Aorta (tissue), 5 donors: ENCODE results near the gene DUSP14. TPM values are rescaled to one million over a fixed set of nuclear protein-coding genes. Genes with fewer than 3 reads are reported as not detected.
"Not testable (repeated sequence)": the region's sequence is repeated elsewhere in the genome, so short reads cannot be mapped to it uniquely, and the experiment has no call there.

Experiments
- ATAC-seq: fragments of 200-7000 bp; cut with Tn5 transposase; one replicate; pipeline ENCODE4 v1.9.1; 2022; ENCODE audit warnings: moderate library complexity; ENCODE audit not compliant: low FRiP score
- DNase-seq, 2 donors: peaks; one replicate each; pipeline ENCODE4 v3.0.0-alpha.2; 2020
- H3K27ac ChIP-seq, 2 donors: one replicate each; pipeline ENCODE4 v1.5.1; 2013; ENCODE audit warnings: low read length in 2 of 2, mild to moderate bottlenecking in 2 of 2, moderate library complexity in 2 of 2, control low read depth in 1 of 2, inconsistent platforms in 1 of 2, low read depth in 1 of 2
- H3K27me3 ChIP-seq, 2 donors: one replicate each; pipeline ENCODE4 v1.6.1; 2013; ENCODE audit warnings: control low read depth in 1 of 2, low read length in 1 of 2, mild to moderate bottlenecking in 1 of 2, moderate library complexity in 1 of 2; ENCODE audit not compliant: insufficient read depth in 2 of 2, control insufficient read depth in 1 of 2
- H3K36me3 ChIP-seq, 2 donors: one replicate each; pipeline ENCODE4 v1.6.1; 2013; ENCODE audit warnings: control low read depth in 1 of 2, low read length in 1 of 2, mild to moderate bottlenecking in 1 of 2; ENCODE audit not compliant: insufficient read depth in 2 of 2, control insufficient read depth in 1 of 2
- H3K4me1 ChIP-seq, 2 donors: one replicate each; pipeline ENCODE4 v1.6.1; 2013; ENCODE audit warnings: low read length in 2 of 2, control low read depth in 1 of 2, mild to moderate bottlenecking in 1 of 2, moderate library complexity in 1 of 2; ENCODE audit not compliant: insufficient read depth in 2 of 2, control insufficient read depth in 1 of 2
- H3K4me3 ChIP-seq, 2 donors: one replicate each; pipeline ENCODE4 v1.5.1; 2013; ENCODE audit warnings: low read length in 2 of 2, control low read depth in 1 of 2, mild to moderate bottlenecking in 1 of 2
- H3K9me3 ChIP-seq: one replicate; pipeline ENCODE4 v1.6.1; 2013; ENCODE audit warnings: mild to moderate bottlenecking, low read length; ENCODE audit not compliant: control insufficient read depth
- WGBS, 2 donors: extraction: QIAGEN DNeasy Blood & Tissue Kit; methylation state at CpG; one replicate each; pipeline ENCODE4 v1.1.7; 2013; 5-methylcytosine and 5-hydroxymethylcytosine counted together
- intact Hi-C, 2 donors: fragments of 100-400 bp; cut with DNase I; formaldehyde crosslinking; loops; one replicate each; pipeline versions ENCODE4 v1.14.2 to v1.15.0; 2022
- long read RNA-seq, 2 donors: library from polyadenylated mRNA; unstranded; transcript quantifications; one replicate each; pipeline ENCODE4 v2.0.0, GENCODE V29; 2020 to 2021
- polyA plus RNA-seq, 2 donors: library from polyadenylated mRNA; stranded (reverse); fragments of 200-250 nt; gene quantifications; one replicate each; pipeline ENCODE4 v1.2.3, GENCODE V29; 2013
- total RNA-seq, 2 donors: library from RNA; stranded (reverse); fragmentation: NEBNext Ultra II Directional; extraction: Animal tissue kit (Norgen Biotek cat#: 25700); gene quantifications; one replicate each; pipeline ENCODE4 v1.2.1, GENCODE V29; 2021
- donor health status: healthy with polysubstance abuse.
- donor health status: Bipolar disorder and iron deficiency.
- donor health status: DM: no; HTN: no; CAD: no.
- donor health status: DM: no; HTN: no; CAD: no.
- donor health status: DM: yes; HTN: yes; CAD: no.

Gene DUSP14, protein sequence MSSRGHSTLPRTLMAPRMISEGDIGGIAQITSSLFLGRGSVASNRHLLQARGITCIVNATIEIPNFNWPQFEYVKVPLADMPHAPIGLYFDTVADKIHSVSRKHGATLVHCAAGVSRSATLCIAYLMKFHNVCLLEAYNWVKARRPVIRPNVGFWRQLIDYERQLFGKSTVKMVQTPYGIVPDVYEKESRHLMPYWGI
- 1 to 10 TPM; 9.2 to 9.7 TPM for total RNA-seq
- 1 to 10 TPM; 3.8 to 6.4 TPM for polyA plus RNA-seq
- long read RNA-seq, donor 1, transcript DUSP14-206 (3 exons, 1,537 nt) = major isoform, 54 of 57 reads
- long read RNA-seq, donor 1, partial matches to known transcripts = 0 of 57 reads
- long read RNA-seq, donor 1, other reads (novel, unspliced or antisense) = 2 of 57 reads
- long read RNA-seq, donor 2, transcript DUSP14-206 (3 exons, 1,537 nt) = major isoform, 12 of 13 reads
- long read RNA-seq, donor 2, partial matches to known transcripts = 0 of 13 reads
- long read RNA-seq, donor 2, other reads (novel, unspliced or antisense) = 1 of 13 reads

DNA sequence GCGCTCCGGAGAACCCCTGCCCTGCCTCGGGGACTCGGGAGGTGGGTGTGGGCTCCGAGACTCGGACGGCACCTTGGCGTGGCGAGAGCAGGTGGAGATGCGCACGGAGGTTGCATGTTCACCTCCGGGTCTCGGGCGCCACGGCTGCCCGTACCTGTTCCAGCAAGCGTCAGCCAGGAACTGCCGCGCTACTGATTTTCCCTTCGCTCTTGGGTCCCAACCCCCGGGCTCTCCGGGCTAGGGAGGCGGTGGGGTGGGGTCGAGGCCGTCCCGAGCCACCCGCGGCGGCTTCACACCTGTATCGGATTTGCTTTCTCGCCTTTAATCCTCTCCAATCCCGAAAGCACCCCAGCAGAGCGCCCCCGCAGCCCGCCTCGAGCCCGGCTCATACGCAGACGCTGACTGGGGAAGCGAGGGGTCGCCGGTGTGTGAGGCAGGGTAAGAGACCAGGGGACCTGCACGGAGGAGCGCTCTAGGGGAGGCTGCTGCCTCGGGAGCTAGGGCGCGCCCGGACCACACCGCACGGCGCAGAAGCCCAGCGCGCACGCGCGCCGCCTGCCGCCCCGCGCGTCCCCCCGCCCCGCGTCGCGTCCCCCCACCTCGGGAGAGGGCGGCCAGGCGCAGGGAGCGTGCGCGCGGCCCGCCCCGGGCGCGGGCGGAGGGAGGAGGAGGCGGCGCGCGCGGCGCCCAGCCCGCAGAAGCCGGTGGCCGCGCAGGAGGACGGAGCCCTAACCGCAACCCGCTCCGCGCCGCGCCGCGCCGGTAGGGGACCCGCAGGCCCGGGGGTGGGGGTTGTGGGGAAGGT lies at the start of gene DUSP14:
DUSP14 (plus strand) TSS at position 695 of the 805 bp plus-strand sequence. CDS start 22,382 bp downstream, outside the sequence.
- ATAC-seq = peak; percentile 91
- peak; percentile 77 to 94 for DNase-seq
- 0 to 1% methylated on average over 43 to 100 of the region's 100 CpGs for WGBS, 2 donors
- Histone ChIP-seq H3K27ac (peak within 1 kb of the TSS in 1 of 2 donors; percentile 58), H3K36me3 (no peaks in the 10 kb centered on the region), H3K4me1 (peaks cover 0 to 2% of the 10 kb centered on the region in 2 donors), H3K27me3 (no peaks in the 10 kb centered on the region), H3K4me3 (peak within 1 kb of the TSS; percentile 70 to 92), H3K9me3 (no peaks in the 10 kb centered on the region)
- intact Hi-C loops = loop anchor here (2.0 to 5.0 kb wide), 2 partner anchors 82 to 119 kb away; partner anchors contain the start of genes ACACA (in 2 of the 2), TADA2A (in 2 of the 2) and SYNRG (in 1 of the 2)

DNA sequence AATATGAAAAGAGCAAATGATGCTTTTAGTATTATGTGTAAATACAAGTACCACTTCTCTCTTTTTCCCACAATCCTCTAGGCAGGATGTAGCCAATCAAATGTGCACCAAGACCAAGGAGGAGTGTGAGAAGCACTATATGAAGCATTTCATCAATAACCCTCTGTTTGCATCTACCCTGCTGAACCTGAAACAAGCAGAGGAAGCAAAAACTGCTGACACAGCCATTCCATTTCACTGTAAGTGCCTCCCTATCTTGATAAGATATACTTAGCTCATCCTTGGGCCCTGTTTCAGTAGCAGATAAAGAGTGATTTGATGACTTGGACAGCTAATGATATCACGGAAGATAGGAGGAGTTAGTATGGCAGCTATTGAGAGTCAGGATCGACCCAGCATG lies 49.3 kb upstream of the DUSP14 start:
- no peaks in the 10 kb centered on the region for H3K4me1 ChIP-seq
- intact Hi-C loops = no loop called here
- DNase-seq (no peak), ATAC-seq (no peak)
- H3K9me3 ChIP-seq = no peaks in the 10 kb centered on the region
- H3K36me3 ChIP-seq = peaks cover 2 to 11% of the 10 kb centered on the region in 2 donors
- H3K27ac ChIP-seq = no peak overlapping the region
- H3K4me3 ChIP-seq = no peak overlapping the region
- H3K27me3 ChIP-seq = no peaks in the 10 kb centered on the region
- WGBS, 2 donors = 93 to 98% methylated on average over 2 of the region's 2 CpGs

DNA sequence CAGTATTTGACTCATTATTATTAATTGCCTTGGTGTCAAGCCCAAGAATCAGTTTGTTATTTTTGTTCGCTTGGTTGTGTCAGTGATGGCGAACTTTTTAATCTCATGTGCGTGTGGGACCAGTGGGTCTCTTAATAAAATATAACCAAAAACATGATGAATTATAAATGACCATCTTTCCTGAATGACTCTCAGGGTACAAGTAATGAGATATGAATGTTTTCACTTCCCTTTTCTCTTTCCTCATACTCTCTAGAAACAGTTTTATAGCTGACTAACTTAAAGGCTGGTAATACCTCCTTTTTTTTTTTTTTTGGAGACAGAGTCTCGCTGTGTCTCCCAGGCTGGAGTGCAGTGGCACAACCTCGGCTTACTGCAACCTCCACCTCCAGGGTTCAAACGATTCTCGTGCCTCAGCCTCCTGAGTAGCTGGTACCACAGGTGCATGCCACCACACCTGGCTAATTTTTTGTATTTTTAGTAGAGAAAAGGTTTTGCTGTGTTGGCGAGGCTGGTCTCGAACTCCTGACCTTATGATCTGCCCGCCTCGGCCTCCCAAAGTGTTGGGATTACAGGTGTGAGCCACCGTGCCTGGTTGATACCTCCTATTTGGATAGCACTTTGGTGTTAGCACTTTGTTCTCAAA lies 48.2 kb upstream of the DUSP14 start:
- H3K36me3 ChIP-seq = peaks cover 2 to 11% of the 10 kb centered on the region in 2 donors
- H3K27ac ChIP-seq, H3K27me3 ChIP-seq, intact Hi-C loops, H3K4me1 ChIP-seq, H3K4me3 ChIP-seq, H3K9me3 ChIP-seq, DNase-seq, ATAC-seq: not testable (repeated sequence)
- WGBS, 2 donors = 89 to 90% methylated on average over 12 of the region's 12 CpGs

DNA sequence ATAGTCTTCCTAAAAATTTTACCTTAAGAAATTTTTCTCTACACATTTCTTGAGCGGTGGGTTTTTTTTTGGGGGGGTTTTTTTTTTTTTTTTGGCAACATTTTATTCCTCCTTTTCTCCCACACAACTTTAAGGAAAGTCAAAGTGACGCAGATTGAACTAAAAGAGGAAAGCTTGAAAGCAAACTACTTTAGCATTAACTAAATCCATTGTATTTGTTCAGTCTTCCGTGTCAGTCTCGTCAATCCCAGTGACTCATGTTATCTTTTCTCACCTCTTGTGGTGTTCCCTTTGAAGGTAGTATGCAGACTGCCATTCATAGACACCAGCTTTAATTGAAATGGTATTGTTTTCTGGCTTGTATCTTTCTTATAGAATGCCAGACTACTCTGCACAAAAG lies 43.7 kb upstream of the DUSP14 start:
- ATAC-seq (no peak), DNase-seq (no peak)
- intact Hi-C loops = no loop called here
- Histone ChIP-seq H3K4me3 (no peak overlapping the region), H3K27me3 (no peaks in the 10 kb centered on the region), H3K9me3 (no peaks in the 10 kb centered on the region), H3K4me1 (no peaks in the 10 kb centered on the region), H3K27ac (no peak overlapping the region), H3K36me3 (peaks cover 0 to 7% of the 10 kb centered on the region in 2 donors)
- 86 to 91% methylated on average over 4 of the region's 4 CpGs for WGBS, 2 donors

DNA sequence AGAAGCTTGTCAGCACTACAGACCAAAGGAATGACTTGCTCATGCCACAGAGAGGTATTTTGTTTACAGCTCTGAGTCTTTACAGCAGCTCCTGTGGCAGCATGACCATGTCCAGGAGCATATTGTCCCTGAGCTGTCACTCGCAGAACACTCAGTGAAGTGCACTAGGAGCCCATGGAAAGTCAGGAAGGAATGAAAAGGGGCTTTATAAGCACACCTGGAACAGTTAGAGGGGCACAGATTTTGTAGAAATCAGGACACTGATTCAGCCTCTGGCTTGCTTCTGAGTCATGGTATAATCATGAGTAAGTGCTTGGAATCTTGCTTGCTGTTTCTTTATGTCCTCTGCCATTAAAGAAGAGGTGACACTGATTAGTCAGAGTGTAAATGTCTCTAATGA lies 42.0 kb upstream of the DUSP14 start:
- H3K27ac ChIP-seq = no peak overlapping the region
- intact Hi-C loops = no loop called here

DNA sequence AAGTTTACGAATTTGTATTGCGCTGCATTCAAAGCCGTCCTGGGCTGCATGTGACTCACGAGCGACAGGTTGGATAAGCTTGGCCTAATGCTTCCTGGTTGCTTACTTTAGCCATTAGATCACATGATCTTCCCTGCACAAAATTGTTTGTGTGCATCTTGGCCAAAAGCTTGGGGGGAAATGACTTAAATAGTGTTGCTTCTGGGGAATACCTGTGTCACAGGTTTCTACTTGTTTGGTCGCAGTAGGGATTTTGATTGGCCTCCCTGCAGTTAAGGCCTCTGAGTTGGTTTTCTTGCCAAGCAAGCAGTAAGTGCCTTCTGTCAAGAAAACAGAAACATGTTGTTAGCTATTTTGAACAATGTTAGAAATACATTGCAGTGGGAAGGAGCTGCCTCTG lies 39.6 kb upstream of the DUSP14 start:
- WGBS, 2 donors = 90 to 94% methylated on average over 6 of the region's 6 CpGs
- no peaks in the 10 kb centered on the region for H3K9me3 ChIP-seq
- H3K4me1 ChIP-seq = peaks cover 0 to 2% of the 10 kb centered on the region in 2 donors
- no peak overlapping the region for H3K4me3 ChIP-seq
- no peak overlapping the region for H3K27ac ChIP-seq
- H3K36me3 ChIP-seq = no peaks in the 10 kb centered on the region
- intact Hi-C loops = no loop called here
- H3K27me3 ChIP-seq = no peaks in the 10 kb centered on the region
- DNase-seq = no peak
- no peak for ATAC-seq

More for the DNA sequence above, 42.0 kb upstream of the DUSP14 start:
- H3K9me3 ChIP-seq = no peaks in the 10 kb centered on the region
- 89 to 100% methylated on average over 1 of the region's 1 CpG for WGBS, 2 donors
- DNase-seq (no peak), ATAC-seq (no peak)
- peaks cover 0 to 7% of the 10 kb centered on the region in 2 donors for H3K36me3 ChIP-seq
- H3K4me3 ChIP-seq = no peak overlapping the region
- no peaks in the 10 kb centered on the region for H3K27me3 ChIP-seq
- H3K4me1 ChIP-seq = peaks cover 0 to 2% of the 10 kb centered on the region in 2 donors

DNA sequence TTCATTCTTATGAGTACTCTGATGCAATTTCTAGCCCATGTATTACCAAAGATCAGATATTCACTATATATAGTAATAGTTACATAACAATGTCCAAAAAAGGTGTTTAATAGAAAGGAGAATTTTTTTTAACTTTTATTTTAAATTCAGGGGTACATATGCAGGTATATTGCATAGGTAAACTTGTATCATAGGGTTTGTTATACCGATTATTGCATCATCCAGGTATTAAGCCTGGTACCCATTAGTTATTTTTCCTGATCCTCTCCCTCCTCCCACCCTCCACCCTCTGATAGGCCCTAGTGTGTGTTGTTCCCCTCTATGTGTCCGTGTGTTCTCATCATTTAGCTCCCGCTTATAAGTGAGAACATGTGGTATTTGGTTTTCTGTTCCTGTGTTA lies 31.9 kb upstream of the DUSP14 start:
- H3K4me1 ChIP-seq, H3K36me3 ChIP-seq, intact Hi-C loops, H3K9me3 ChIP-seq, ATAC-seq, DNase-seq, H3K27ac ChIP-seq, H3K4me3 ChIP-seq, H3K27me3 ChIP-seq: not testable (repeated sequence)
- 66 to 90% methylated on average over 3 of the region's 3 CpGs for WGBS, 2 donors

DNA sequence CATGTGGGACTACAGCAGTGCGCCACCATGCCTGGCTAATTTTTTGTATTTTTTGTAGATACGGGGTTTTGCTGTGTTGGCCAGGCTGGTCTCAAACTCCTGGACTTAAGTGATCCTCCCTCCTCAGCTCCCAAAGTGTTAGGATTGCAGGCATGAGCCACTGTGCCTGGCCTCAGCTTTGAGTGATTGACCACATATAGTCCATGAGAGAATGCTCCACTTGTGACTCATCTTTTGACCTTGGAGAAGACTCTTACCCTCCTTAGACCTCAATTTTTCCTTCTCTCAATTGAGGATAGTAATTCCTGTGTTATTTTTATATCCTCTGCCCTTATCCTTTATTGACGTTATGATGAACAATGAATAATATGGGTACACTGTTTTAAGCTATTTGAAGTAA lies 30.9 kb upstream of the DUSP14 start:
- intact Hi-C loops = no loop called here
- Histone ChIP-seq H3K4me3 (no peak overlapping the region), H3K36me3 (no peaks in the 10 kb centered on the region), H3K4me1 (no peaks in the 10 kb centered on the region), H3K27me3 (no peaks in the 10 kb centered on the region), H3K27ac (no peak overlapping the region), H3K9me3 (no peaks in the 10 kb centered on the region)
- DNase-seq = no peak
- ATAC-seq = no peak
- 94 to 97% methylated on average over 3 of the region's 3 CpGs for WGBS, 2 donors
